Panc1 (cell line): ENCODE measurements around the gene KCTD5. TPM values are rescaled to one million over a fixed set of nuclear protein-coding genes. Genes with fewer than 3 reads are reported as not detected.
"Not testable (repeated sequence)": the region's sequence is repeated elsewhere in the genome, so short reads cannot be mapped to it uniquely, and the experiment has no call there.

Experiments used
- ATAC-seq: fragments of 200-7000 bp; cut with Tn5 transposase; 2 replicates; pipeline ENCODE4 v1.9.1; 2020; ENCODE audit warnings: mild to moderate bottlenecking, moderate library complexity
- BruUV-seq: library from RNA; stranded (reverse); fragments of 400-500 nt; replicated peaks from 2 replicates; lab custom pipeline; 2021; lab: Mats Ljungman, UMichigan
- CTCF ChIA-PET: fragments of 300-600 bp; sonication (Branson Sonifier 250); formaldehyde crosslinking; loops from one replicate; lab custom pipeline; 2022; ENCODE audit warnings: antibody characterized with exemption; lab: Charles Lee
- POLR2A ChIA-PET: fragments of 300-600 bp; sonication (Branson Sonifier 250); formaldehyde crosslinking; loops from one replicate; lab custom pipeline; 2022; ENCODE audit warnings: antibody characterized with exemption; lab: Charles Lee
- DNase-seq: peaks from one replicate; pipeline ENCODE4 v3.0.0-alpha.2; 2010; ENCODE audit warnings: low read depth, low spot score
- H3K27ac ChIP-seq: 2 replicates; pipeline ENCODE4 v1.5.1; 2011; ENCODE audit warnings: mild to moderate bottlenecking, low read length, inconsistent platforms
- H3K27me3 ChIP-seq: fragments of 200-500 bp; sonication (Bioruptor generic); 2 replicates; pipeline ENCODE4 v1.6.0; 2014; ENCODE audit warnings: low read length, inconsistent platforms; ENCODE audit not compliant: control insufficient read depth, insufficient read depth
- H3K36me3 ChIP-seq: fragments of 200-500 bp; sonication (Bioruptor generic); 2 replicates; pipeline ENCODE4 v1.5.1; 2014; ENCODE audit warnings: inconsistent platforms, mild to moderate bottlenecking, low read length, moderate library complexity; ENCODE audit not compliant: control insufficient read depth, insufficient read depth
- H3K4me1 ChIP-seq: 2 replicates; pipeline ENCODE4 v1.5.1; 2011; ENCODE audit warnings: inconsistent platforms, mild to moderate bottlenecking, low read length, moderate library complexity; ENCODE audit not compliant: control insufficient read depth, insufficient read depth
- H3K4me3 ChIP-seq, 2 experiments: 2 replicates each; pipeline ENCODE4 v1.5.1; 2011 to 2012; ENCODE audit warnings: low read depth in 2 of 2, low read length in 2 of 2, mild to moderate bottlenecking in 2 of 2, inconsistent platforms in 1 of 2, moderate library complexity in 1 of 2
- H3K9me3 ChIP-seq: fragments of 200-500 bp; sonication (Bioruptor generic); 2 replicates; pipeline ENCODE4 v1.5.1; 2014; ENCODE audit warnings: low read depth, mild to moderate bottlenecking, inconsistent platforms, low read length, moderate library complexity; ENCODE audit not compliant: control insufficient read depth, insufficient read depth
- CTCF ChIP-seq: fragments of 450-650 bp; IDR thresholded peaks from 2 replicates; pipeline ENCODE4 v1.5.1; 2017; ENCODE audit warnings: mild to moderate bottlenecking
- in situ Hi-C: cut with HindIII; loops from 2 replicates; pipeline ENCODE4 v1.10.0; 2016; ENCODE audit warnings: low sequenced_read_pairs, low pct_unique_long_range_greater_than_20kb
- intact Hi-C: fragments of 100-400 bp; cut with micrococcal nuclease; formaldehyde crosslinking; loops from one replicate; pipeline ENCODE4 v1.10.0; 2022; ENCODE audit not compliant: unreplicated experiment
- total RNA-seq: library from RNA; stranded (reverse); gene quantifications from one replicate; pipeline ENCODE4 v1.2.1, GENCODE V29; 2021; ENCODE audit not compliant: unreplicated experiment

Gene KCTD5
- total RNA-seq, 1 experiment from 2014 or later, result 61.1 TPM

- DNase-seq, intact Hi-C loops, H3K4me1 ChIP-seq, in situ Hi-C loops, ATAC-seq, POLR2A ChIA-PET, BruUV-seq, H3K27me3 ChIP-seq, H3K9me3 ChIP-seq, CTCF ChIA-PET, H3K36me3 ChIP-seq, H3K4me3 ChIP-seq, H3K27ac ChIP-seq: not testable (repeated sequence)
These were observed 24.5 kb upstream of the KCTD5 start for GRCh38 chr16:2657803-2658202.

- CTCF ChIA-PET, in situ Hi-C loops, H3K27ac ChIP-seq, DNase-seq, H3K36me3 ChIP-seq, POLR2A ChIA-PET, H3K9me3 ChIP-seq, intact Hi-C loops, H3K4me3 ChIP-seq, H3K27me3 ChIP-seq, H3K4me1 ChIP-seq, BruUV-seq: not testable (repeated sequence)
- ATAC-seq, result peak; percentile 13; the same call in 1 of the 2 replicates
These were observed 22.8 kb upstream of the KCTD5 start for GRCh38 chr16:2659560-2659959.

- H3K4me3 ChIP-seq, POLR2A ChIA-PET, H3K27ac ChIP-seq, H3K9me3 ChIP-seq, H3K36me3 ChIP-seq, H3K4me1 ChIP-seq, in situ Hi-C loops, CTCF ChIA-PET, H3K27me3 ChIP-seq, ATAC-seq, intact Hi-C loops, BruUV-seq, DNase-seq: not testable (repeated sequence)
These were observed 22.2 kb upstream of the KCTD5 start for GRCh38 chr16:2660014-2660662.

DNA sequence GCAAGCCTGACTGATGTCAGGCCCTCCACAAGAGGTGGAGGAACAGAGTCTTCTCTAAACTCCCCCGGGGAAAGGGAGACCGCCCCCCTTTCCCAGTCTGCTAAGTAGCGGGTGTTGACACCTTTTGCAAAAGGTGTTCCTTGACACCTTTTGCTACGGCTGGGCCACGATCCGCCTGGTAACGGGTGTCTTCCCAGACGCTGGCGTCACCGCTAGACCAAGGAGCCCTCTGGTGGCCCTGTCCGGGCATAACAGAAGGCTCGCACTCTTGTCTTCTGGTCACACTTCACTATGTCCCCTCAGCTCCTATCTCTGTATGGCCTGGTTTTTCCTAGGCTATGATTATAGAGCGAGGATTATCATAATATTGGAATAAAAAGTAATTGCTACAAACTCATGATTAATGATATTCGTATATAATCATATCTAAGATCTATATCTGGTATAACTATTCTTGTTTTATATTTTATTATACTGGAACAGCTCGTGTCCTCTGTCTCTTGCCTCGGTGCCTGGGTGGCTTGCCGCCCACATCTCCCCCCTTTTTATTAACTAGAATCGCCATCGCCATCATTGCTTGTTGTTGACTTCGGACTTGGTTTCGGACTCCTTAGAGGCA, 21.5 kb upstream of the KCTD5 start:
- H3K4me1 ChIP-seq, H3K36me3 ChIP-seq, POLR2A ChIA-PET, H3K27ac ChIP-seq, H3K27me3 ChIP-seq, H3K4me3 ChIP-seq, CTCF ChIA-PET, intact Hi-C loops, DNase-seq, in situ Hi-C loops, BruUV-seq, H3K9me3 ChIP-seq: not testable (repeated sequence)
- ATAC-seq, result peak; percentile 58
- peak; percentile 91 for TF ChIP-seq CTCF
